OCI-M2 (cell line): ENCODE results near the gene AUTS2.
"Not testable (repeated sequence)": the region's sequence is repeated elsewhere in the genome, so short reads cannot be mapped to it uniquely, and the experiment has no call there.

ENCODE experiments used
- DNase-seq: peaks from one replicate; lab custom pipeline; 2025; ENCODE audit not compliant: unreplicated experiment; lab: John Stamatoyannopoulos, UW

AUTS2 gene

GRCh38 chr7:70632400-70632799, 1034.1 kb downstream of the AUTS2 start:
- DNase-seq: no peak

GRCh38 chr7:70634071-70634470, 1035.8 kb downstream of the AUTS2 start:
- no peak for DNase-seq

GRCh38 chr7:70634610-70635068, 1036.4 kb downstream of the AUTS2 start:
- DNase-seq: no peak

- DNase-seq: no peak
These were observed 1037.4 kb downstream of the AUTS2 start for GRCh38 chr7:70635633-70636032.

GRCh38 chr7:70636169-70636568, 1037.9 kb downstream of the AUTS2 start:
- no peak for DNase-seq

GRCh38 chr7:70637726-70638125, 1039.5 kb downstream of the AUTS2 start:
- no peak for DNase-seq

- DNase-seq: no peak
These were observed 1040.2 kb downstream of the AUTS2 start for GRCh38 chr7:70638158-70639107.

GRCh38 chr7:70640266-70640833, 1042.1 kb downstream of the AUTS2 start:
- DNase-seq: no peak

GRCh38 chr7:70641882-70642281, 1043.6 kb downstream of the AUTS2 start:
- DNase-seq: no peak

GRCh38 chr7:70645279-70645678, 1047.0 kb downstream of the AUTS2 start:
- no peak for DNase-seq

- DNase-seq: no peak
These were observed 1047.6 kb downstream of the AUTS2 start for GRCh38 chr7:70645876-70646351.

GRCh38 chr7:70646536-70647248, 1048.4 kb downstream of the AUTS2 start:
- no peak for DNase-seq

- no peak for DNase-seq
These were observed 1049.7 kb downstream of the AUTS2 start for GRCh38 chr7:70647801-70648498.

GRCh38 chr7:70648499-70648861, 1050.2 kb downstream of the AUTS2 start:
- not testable (repeated sequence) for DNase-seq

- no peak for DNase-seq
These were observed 1051.0 kb downstream of the AUTS2 start for GRCh38 chr7:70649323-70649722.

- DNase-seq: no peak
These were observed 1055.9 kb downstream of the AUTS2 start for GRCh38 chr7:70654146-70654545.

- DNase-seq: no peak
These were observed 1056.7 kb downstream of the AUTS2 start for GRCh38 chr7:70654979-70655378.

- DNase-seq: no peak
These were observed 1057.4 kb downstream of the AUTS2 start for GRCh38 chr7:70655694-70656093.

GRCh38 chr7:70657571-70657970, 1059.3 kb downstream of the AUTS2 start:
- no peak for DNase-seq

GRCh38 chr7:70657989-70658632, 1059.8 kb downstream of the AUTS2 start:
- no peak for DNase-seq
